CD14-positive monocyte (primary cell): ENCODE measurements around the gene PTH2R. TPM values are rescaled to one million over a fixed set of nuclear protein-coding genes. Genes with fewer than 3 reads are reported as not detected.
"Not testable (repeated sequence)": the region's sequence is repeated elsewhere in the genome, so short reads cannot be mapped to it uniquely, and the experiment has no call there.

Experiments used
- DNase-seq, 3 donors: peaks; one replicate each; pipeline ENCODE4 v3.0.0-alpha.2; 2011 to 2022
- H2AFZ ChIP-seq: 2 replicates; pipeline ENCODE4 v1.6.0; 2012; ENCODE audit warnings: mild to moderate bottlenecking, low read depth, low read length, inconsistent platforms; ENCODE audit not compliant: insufficient read depth, poor library complexity, severe bottlenecking
- H3K27ac ChIP-seq, 2 donors: 1 replicate in 1 of 2; 2 replicates in 1 of 2; pipeline ENCODE4 v1.5.1; 2012 to 2013; ENCODE audit warnings: low read length in 2 of 2, control low read depth in 1 of 2, inconsistent platforms in 1 of 2, low read depth in 1 of 2, mild to moderate bottlenecking in 1 of 2
- H3K27me3 ChIP-seq, 2 donors: one replicate each; pipeline versions ENCODE4 v1.6.0 to v1.6.1; 2011 to 2013; ENCODE audit warnings: low read length in 2 of 2; ENCODE audit not compliant: control insufficient read depth in 2 of 2, insufficient read depth in 2 of 2
- H3K36me3 ChIP-seq, 2 donors: replicated peaks in 1 of 2; 1 replicate in 1 of 2; 2 replicates in 1 of 2; pipeline versions ENCODE4 v1.5.1 to v1.6.1; 2012 to 2013; ENCODE audit warnings: low read length in 2 of 2, control low read depth in 1 of 2, inconsistent platforms in 1 of 2, mild to moderate bottlenecking in 1 of 2; ENCODE audit not compliant: insufficient read depth in 2 of 2, control insufficient read depth in 1 of 2
- H3K4me1 ChIP-seq, 2 donors: 1 replicate in 1 of 2; 2 replicates in 1 of 2; pipeline versions ENCODE4 v1.5.1 to v1.6.1; 2012 to 2013; ENCODE audit warnings: low read length in 2 of 2, control low read depth in 1 of 2, inconsistent platforms in 1 of 2, mild to moderate bottlenecking in 1 of 2, moderate library complexity in 1 of 2; ENCODE audit not compliant: insufficient read depth in 2 of 2, control insufficient read depth in 1 of 2
- H3K4me2 ChIP-seq: replicated peaks from 2 replicates; pipeline ENCODE3; 2012; ENCODE audit warnings: low read length, moderate library complexity, mild to moderate bottlenecking; ENCODE audit not compliant: poor library complexity, severe bottlenecking; ENCODE audit errors: extremely low read depth
- H3K4me3 ChIP-seq, 3 experiments: fragments of 200-600 bp in 1 of 3; sonication (generic) in 1 of 3; replicated peaks in 1 of 3; 1 replicate in 2 of 3; 2 replicates in 1 of 3; pipeline ENCODE4 v1.5.1; 2011 to 2013; ENCODE audit warnings: low read length in 3 of 3, mild to moderate bottlenecking in 3 of 3, control low read depth in 2 of 3, low read depth in 2 of 3, inconsistent platforms in 1 of 3, moderate library complexity in 1 of 3
- H3K79me2 ChIP-seq: 2 replicates; pipeline ENCODE4 v1.6.0; 2012; ENCODE audit warnings: mild to moderate bottlenecking, control low read depth, inconsistent platforms, low read length, moderate library complexity; ENCODE audit not compliant: insufficient read depth
- H3K9ac ChIP-seq: 2 replicates; pipeline ENCODE4 v1.6.0; 2017; ENCODE audit warnings: low read length, mild to moderate bottlenecking; ENCODE audit not compliant: insufficient read depth, poor library complexity, severe bottlenecking
- H3K9me3 ChIP-seq, 2 donors: replicated peaks in 1 of 2; 1 replicate in 1 of 2; 2 replicates in 1 of 2; pipeline versions ENCODE4 v1.5.1 to v1.6.1; 2012 to 2013; ENCODE audit warnings: low read length in 2 of 2, control low read depth in 1 of 2; ENCODE audit not compliant: control insufficient read depth in 1 of 2, insufficient read depth in 1 of 2
- H4K20me1 ChIP-seq: 2 replicates; pipeline ENCODE4 v1.6.0; 2012; ENCODE audit warnings: mild to moderate bottlenecking, low read length, control low read depth, moderate library complexity; ENCODE audit not compliant: insufficient read depth
- H3K27ac Mint-ChIP-seq, 7 donors: one replicate each; pipeline ENCODE4 v1.8.0; 2020; ENCODE audit warnings: mild to moderate bottlenecking in 7 of 7, mixed read lengths in 7 of 7, moderate library complexity in 6 of 7, inconsistent platforms in 2 of 7
- H3K27me3 Mint-ChIP-seq, 3 donors: one replicate each; pipeline ENCODE4 v1.8.0; 2021 to 2022; ENCODE audit warnings: low read depth in 3 of 3, mild to moderate bottlenecking in 3 of 3, mixed read lengths in 3 of 3, moderate library complexity in 3 of 3, inconsistent platforms in 1 of 3
- H3K36me3 Mint-ChIP-seq, 2 donors: one replicate each; pipeline ENCODE4 v1.8.0; 2020; ENCODE audit warnings: mixed read lengths in 2 of 2, inconsistent platforms in 1 of 2, mild to moderate bottlenecking in 1 of 2
- H3K4me1 Mint-ChIP-seq: one replicate; pipeline ENCODE4 v1.8.0; 2020; ENCODE audit warnings: mild to moderate bottlenecking, mixed read lengths
- H3K4me3 Mint-ChIP-seq, 2 donors: one replicate each; pipeline ENCODE4 v1.8.0; 2020; ENCODE audit warnings: mild to moderate bottlenecking in 2 of 2, mixed read lengths in 2 of 2, moderate library complexity in 1 of 2
- H3K9me3 Mint-ChIP-seq, 7 donors: one replicate each; pipeline ENCODE4 v1.8.0; 2020 to 2022; ENCODE audit warnings: mixed read lengths in 7 of 7, mild to moderate bottlenecking in 6 of 7, moderate library complexity in 6 of 7, inconsistent platforms in 2 of 7
- WGBS: methylation state at CpG from one replicate; pipeline ENCODE4 v1.1.5; 2013; ENCODE audit warnings: missing lambda C conversion rate; ENCODE audit not compliant: insufficient coverage; 5-methylcytosine and 5-hydroxymethylcytosine counted together
- intact Hi-C, 2 donors: fragments of 100-400 bp; cut with micrococcal nuclease; formaldehyde crosslinking; loops; one replicate each; pipeline versions ENCODE4 v1.15.0 to v1.15.1; 2023
- polyA plus RNA-seq, 3 donors: library from polyadenylated mRNA; depleted of rRNA in 1 of 3; unstranded in 2 of 3; stranded (reverse) in 1 of 3; fragments of 300-500 nt in 2 of 3; fragments of >200 nt in 1 of 3; fragmentation: Illumina TruSeq in 2 of 3; gene quantifications; 1 replicate in 2 of 3; 2 replicates in 1 of 3; pipeline ENCODE4 v1.2.3, GENCODE V29; 2012 to 2021
- TF ChIP-seq, protein P1 (sequence below): fragments of 200-600 bp; IDR thresholded peaks from one replicate; pipeline ENCODE4 v1.8.0; 2022; ENCODE audit warnings: antibody characterized with exemption, mild to moderate bottlenecking

Gene PTH2R
- polyA plus RNA-seq, 3 donors = 0.07 to 0.12 (median 0.11) TPM

DNA sequence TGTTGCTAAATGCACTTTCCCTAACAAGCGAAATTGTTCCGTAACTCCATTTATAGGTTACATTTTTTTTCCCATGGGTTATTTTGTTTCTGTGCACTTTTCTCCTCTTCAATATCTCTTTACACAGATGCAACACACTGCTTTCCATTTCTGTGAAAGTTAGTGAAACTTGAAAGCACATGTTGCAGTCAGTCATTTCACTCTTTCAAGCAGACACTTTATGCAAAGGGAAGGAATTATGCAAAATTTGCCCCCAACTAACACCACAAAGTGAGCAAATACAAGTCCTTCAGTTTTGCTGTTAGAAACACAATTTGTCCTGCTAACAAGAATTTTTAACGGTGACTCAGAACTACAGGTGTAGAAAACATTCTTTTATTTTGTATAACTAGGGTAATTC lies 124.8 kb downstream of the PTH2R start:
- no CpG with 5 or more reads among the region's 3 CpGs for WGBS
- no peak overlapping the region for H3K4me3 Mint-ChIP-seq
- Histone ChIP-seq H3K9me3 (peaks cover 0 to 3% of the 10 kb centered on the region in 2 donors), H3K27me3 (no peaks in the 10 kb centered on the region), H3K36me3 (no peaks in the 10 kb centered on the region), H3K79me2 (no peaks in the 10 kb centered on the region), H3K9ac (no peak overlapping the region), H3K4me1 (no peaks in the 10 kb centered on the region), H3K27ac (no peak overlapping the region), H3K4me2 (no peak overlapping the region), H3K4me3 (no peak overlapping the region), H2AFZ (no peak overlapping the region), H4K20me1 (no peaks in the 10 kb centered on the region)
- intact Hi-C loops = no loop called here
- H3K27me3 Mint-ChIP-seq = no peaks in the 10 kb centered on the region
- H3K4me1 Mint-ChIP-seq = no peaks in the 10 kb centered on the region
- peaks cover 0 to 4% (median 2%) of the 10 kb centered on the region in 7 donors for H3K9me3 Mint-ChIP-seq
- no peak for DNase-seq
- H3K27ac Mint-ChIP-seq = no peak overlapping the region
- TF ChIP-seq, protein P1, sequence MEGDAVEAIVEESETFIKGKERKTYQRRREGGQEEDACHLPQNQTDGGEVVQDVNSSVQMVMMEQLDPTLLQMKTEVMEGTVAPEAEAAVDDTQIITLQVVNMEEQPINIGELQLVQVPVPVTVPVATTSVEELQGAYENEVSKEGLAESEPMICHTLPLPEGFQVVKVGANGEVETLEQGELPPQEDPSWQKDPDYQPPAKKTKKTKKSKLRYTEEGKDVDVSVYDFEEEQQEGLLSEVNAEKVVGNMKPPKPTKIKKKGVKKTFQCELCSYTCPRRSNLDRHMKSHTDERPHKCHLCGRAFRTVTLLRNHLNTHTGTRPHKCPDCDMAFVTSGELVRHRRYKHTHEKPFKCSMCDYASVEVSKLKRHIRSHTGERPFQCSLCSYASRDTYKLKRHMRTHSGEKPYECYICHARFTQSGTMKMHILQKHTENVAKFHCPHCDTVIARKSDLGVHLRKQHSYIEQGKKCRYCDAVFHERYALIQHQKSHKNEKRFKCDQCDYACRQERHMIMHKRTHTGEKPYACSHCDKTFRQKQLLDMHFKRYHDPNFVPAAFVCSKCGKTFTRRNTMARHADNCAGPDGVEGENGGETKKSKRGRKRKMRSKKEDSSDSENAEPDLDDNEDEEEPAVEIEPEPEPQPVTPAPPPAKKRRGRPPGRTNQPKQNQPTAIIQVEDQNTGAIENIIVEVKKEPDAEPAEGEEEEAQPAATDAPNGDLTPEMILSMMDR = no peak
- H3K36me3 Mint-ChIP-seq = no peaks in the 10 kb centered on the region

DNA sequence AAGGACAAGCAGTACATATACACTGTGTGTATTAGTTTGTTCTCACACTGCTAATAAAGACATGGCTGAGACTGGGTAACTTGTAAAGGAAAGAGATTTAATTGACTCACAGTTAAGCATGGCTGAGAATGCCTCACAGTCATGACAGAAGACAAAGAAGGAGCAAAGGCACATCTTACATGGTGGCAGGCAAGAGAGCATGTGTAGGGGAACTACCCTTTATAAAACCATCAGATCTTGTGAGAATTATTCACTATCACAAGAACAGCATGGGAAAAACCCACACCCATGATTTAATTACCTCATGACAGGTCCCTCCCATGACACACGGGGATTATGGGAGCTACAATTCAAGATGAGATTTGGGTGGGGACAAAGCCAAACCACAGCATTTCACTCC lies 129.0 kb downstream of the PTH2R start:
- H3K4me1 ChIP-seq, H3K4me2 ChIP-seq, H3K36me3 Mint-ChIP-seq, H3K4me3 Mint-ChIP-seq, DNase-seq, H3K4me1 Mint-ChIP-seq, H3K27me3 Mint-ChIP-seq, H3K79me2 ChIP-seq, H3K27ac ChIP-seq, H3K27ac Mint-ChIP-seq, H3K9me3 ChIP-seq, H3K27me3 ChIP-seq, H4K20me1 ChIP-seq, H3K9ac ChIP-seq, intact Hi-C loops, H3K9me3 Mint-ChIP-seq, H2AFZ ChIP-seq, H3K4me3 ChIP-seq, H3K36me3 ChIP-seq: not testable (repeated sequence)
- WGBS = no CpG with 5 or more reads among the region's 1 CpG
